ENCODE results near the gene CHMP5.

GRCh38 chr9:33311953-33312352 lies 47.1 kb downstream of the CHMP5 start:
- TF ChIP-seq CTCF (IDR thresholded peaks at IDR 0.05) (no peak), POLR2A (IDR thresholded peaks at IDR 0.05) (no peak)

Measured in thyroid gland (tissue), 4 donors.